Cardiac muscle cell (in vitro differentiated cells and primary cell): Measurements from ENCODE around the gene DNM3. TPM values are rescaled to one million over a fixed set of nuclear protein-coding genes. Genes with fewer than 3 reads are reported as not detected.

Experiments
- DNase-seq, 2 donors: peaks; one replicate each; pipeline versions ENCODE4 v3.0.0 to v3.0.0-alpha.2; 2010 to 2017; ENCODE audit warnings: low read depth in 1 of 2, low spot score in 1 of 2
- H3K27ac ChIP-seq: fragments of 200-600 bp; sonication (generic); 2 replicates; pipeline ENCODE4 v1.5.1; 2016
- H3K27me3 ChIP-seq: fragments of 200-600 bp; sonication (generic); 2 replicates; pipeline ENCODE4 v1.6.0; 2016; ENCODE audit warnings: control low read depth
- H3K36me3 ChIP-seq: fragments of 200-600 bp; sonication (generic); 2 replicates; pipeline ENCODE4 v1.5.1; 2016; ENCODE audit warnings: control low read depth
- H3K4me1 ChIP-seq: fragments of 200-600 bp; sonication (generic); 2 replicates; pipeline ENCODE4 v1.8.1; 2017; ENCODE audit warnings: low read depth, mild to moderate bottlenecking, mixed run types
- H3K4me3 ChIP-seq: fragments of 200-600 bp; sonication (generic); 2 replicates; pipeline ENCODE4 v1.5.1; 2016; ENCODE audit warnings: mild to moderate bottlenecking
- H3K9me3 ChIP-seq: fragments of 200-600 bp; sonication (generic); 2 replicates; pipeline ENCODE4 v1.5.1; 2017; ENCODE audit warnings: low read depth, mild to moderate bottlenecking, control low read depth
- polyA plus RNA-seq: library from polyadenylated mRNA; unstranded; fragments of >200 nt; fragmentation: Nextera tagmentation; extraction: Ambion mirVana; gene quantifications from 2 replicates; pipeline ENCODE4 v1.2.1, GENCODE V29; 2016
- total RNA-seq: library from RNA; depleted of rRNA; stranded (reverse); fragments of >200 nt; gene quantifications from 2 replicates; pipeline ENCODE4 v1.2.3, GENCODE V29; 2016
- TF ChIP-seq, protein P1 (sequence below): IDR thresholded peaks from 2 replicates; pipeline ENCODE4 v1.5.1; 2012; ENCODE audit warnings: low read depth, mild to moderate bottlenecking, low read length

Gene DNM3
- total and polyA plus RNA-seq, 2 experiments from 2014 or later, result 0.42 TPM; not detected in 1

DNA sequence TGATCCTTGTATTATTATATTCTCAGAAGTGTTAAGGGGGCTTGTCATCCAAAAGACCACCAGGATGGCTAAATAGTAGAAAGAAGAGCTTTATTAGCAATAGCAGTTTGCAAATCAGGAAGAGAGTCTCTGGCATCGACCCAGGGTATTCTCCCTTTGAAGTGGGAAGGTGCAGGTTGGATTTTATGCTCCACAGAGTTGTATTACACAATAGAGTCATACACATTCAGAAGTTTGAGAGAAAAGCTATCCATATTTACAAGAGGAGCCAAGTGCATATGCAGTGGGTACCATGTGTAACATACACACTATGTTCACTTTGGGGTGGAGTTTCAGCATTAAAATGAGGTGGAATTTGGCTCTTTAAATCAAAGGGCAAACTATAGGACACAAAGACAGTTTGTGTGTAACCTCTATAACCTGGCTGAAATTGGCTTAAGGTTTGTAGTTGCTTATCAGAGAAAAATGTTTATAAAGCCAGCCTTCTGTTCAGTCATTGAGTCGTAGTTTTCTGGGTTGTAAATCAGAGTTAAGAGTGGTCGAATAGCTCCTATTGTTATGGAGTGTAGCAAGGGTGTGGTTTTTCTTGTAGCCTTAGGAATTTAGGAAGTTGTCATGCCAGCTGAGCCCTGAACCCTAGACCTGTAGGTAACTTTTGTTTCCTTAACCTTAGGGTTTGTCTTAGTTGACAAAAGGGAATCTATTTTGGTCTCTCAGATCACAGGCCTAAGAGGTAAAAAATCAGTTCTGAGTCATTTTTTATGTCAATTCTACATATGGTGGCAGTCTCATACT lies 125.3 kb downstream of the DNM3 start:
- H3K4me3 ChIP-seq, result no peak overlapping the region

DNA sequence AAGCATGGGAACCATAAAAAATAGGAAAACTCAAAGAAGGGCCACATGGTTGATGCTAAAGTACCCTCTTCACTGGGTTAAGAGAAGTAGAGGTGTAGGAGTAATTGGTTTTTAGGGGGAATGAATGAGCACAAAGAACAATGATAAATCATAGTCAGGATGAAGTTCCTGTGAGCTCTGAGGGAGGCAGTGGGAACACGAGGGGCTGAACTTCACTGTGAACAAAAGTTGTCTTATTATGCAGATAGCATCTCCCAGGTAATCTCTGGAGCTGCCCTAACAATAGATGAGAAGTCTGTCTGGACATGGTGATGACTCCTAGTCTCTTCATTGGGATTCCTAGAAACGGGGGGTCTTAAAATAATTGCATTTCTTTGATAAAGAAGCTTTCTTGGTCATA lies 127.9 kb downstream of the DNM3 start:
- TF ChIP-seq, protein P1, sequence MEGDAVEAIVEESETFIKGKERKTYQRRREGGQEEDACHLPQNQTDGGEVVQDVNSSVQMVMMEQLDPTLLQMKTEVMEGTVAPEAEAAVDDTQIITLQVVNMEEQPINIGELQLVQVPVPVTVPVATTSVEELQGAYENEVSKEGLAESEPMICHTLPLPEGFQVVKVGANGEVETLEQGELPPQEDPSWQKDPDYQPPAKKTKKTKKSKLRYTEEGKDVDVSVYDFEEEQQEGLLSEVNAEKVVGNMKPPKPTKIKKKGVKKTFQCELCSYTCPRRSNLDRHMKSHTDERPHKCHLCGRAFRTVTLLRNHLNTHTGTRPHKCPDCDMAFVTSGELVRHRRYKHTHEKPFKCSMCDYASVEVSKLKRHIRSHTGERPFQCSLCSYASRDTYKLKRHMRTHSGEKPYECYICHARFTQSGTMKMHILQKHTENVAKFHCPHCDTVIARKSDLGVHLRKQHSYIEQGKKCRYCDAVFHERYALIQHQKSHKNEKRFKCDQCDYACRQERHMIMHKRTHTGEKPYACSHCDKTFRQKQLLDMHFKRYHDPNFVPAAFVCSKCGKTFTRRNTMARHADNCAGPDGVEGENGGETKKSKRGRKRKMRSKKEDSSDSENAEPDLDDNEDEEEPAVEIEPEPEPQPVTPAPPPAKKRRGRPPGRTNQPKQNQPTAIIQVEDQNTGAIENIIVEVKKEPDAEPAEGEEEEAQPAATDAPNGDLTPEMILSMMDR, result no peak
- no peak overlapping the region for H3K4me3 ChIP-seq
- no peak for DNase-seq
- no peak overlapping the region for H3K27ac ChIP-seq
- H3K36me3 ChIP-seq, result no peaks in the 10 kb centered on the region
- H3K27me3 ChIP-seq, result no peaks in the 10 kb centered on the region
- no peaks in the 10 kb centered on the region for H3K9me3 ChIP-seq
- H3K4me1 ChIP-seq, result no peaks in the 10 kb centered on the region

More for the DNA sequence above, 125.3 kb downstream of the DNM3 start:
- Histone ChIP-seq H3K36me3 (no peaks in the 10 kb centered on the region), H3K9me3 (no peaks in the 10 kb centered on the region), H3K27me3 (no peaks in the 10 kb centered on the region), H3K27ac (no peak overlapping the region), H3K4me1 (no peaks in the 10 kb centered on the region)
- TF ChIP-seq, protein P1, result no peak
- DNase-seq, result no peak

DNA sequence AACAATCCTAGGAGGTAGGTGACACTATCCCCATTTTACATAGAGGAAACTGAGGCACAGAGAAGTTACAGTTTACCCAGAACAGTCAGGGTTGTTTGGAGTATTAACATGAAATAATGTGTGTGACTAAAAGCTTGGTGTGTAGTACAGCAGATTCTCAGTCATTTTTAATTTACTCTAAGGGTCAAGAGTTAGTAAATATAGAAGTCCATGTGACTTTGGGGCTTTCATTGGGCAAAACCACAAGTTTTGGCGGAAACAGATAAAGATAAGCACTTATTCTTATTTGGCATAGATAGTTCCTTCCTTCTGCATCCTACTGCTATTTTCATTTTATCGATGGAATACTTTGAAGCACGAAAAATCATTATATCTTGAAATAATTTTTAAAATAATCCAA lies 128.5 kb downstream of the DNM3 start:
- H3K36me3 ChIP-seq, result no peaks in the 10 kb centered on the region
- H3K27me3 ChIP-seq, result no peaks in the 10 kb centered on the region
- no peak overlapping the region for H3K4me3 ChIP-seq
- TF ChIP-seq, protein P1, result no peak
- H3K9me3 ChIP-seq, result no peaks in the 10 kb centered on the region
- DNase-seq, result no peak
- no peaks in the 10 kb centered on the region for H3K4me1 ChIP-seq
- H3K27ac ChIP-seq, result no peak overlapping the region

DNA sequence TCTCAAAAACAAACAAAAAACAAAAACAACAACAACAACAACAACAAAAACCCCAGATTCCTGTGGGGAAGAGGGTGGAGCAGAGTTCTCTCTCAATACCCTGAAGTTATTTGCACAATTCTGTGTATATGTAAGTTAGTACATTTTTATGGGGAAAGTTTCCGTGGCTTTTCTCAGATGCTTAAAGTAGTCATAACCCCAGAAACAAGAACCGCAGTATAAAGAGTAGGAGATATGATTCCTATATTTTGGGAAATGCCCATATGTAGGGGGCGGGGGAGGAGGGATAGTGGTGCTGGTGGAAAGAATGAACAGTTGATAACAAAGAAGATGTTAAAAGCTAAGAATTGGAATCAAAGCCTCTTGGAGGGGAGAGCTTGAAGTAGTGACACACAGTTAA lies 131.5 kb downstream of the DNM3 start:
- TF ChIP-seq, protein P1, result no peak
- H3K9me3 ChIP-seq, result no peaks in the 10 kb centered on the region

DNA sequence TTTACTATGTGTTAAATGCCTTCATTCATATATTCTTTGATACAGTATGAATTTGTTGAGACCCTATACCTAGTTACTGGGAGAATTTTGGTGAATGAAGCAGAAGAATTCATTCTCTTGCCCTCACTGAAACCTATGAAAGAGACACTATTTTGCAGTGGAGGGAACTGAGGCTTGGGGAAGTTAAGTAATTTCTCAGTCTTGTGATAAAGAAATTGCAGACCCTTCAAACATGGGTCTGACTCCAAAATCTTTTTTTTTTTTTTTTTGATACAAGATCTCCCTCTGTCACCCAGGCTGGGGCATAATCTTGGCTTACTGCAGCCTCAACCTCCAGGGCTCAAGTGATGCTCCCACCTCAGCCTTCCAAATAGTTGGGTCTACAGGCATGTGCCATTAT lies 132.1 kb downstream of the DNM3 start:
- Histone ChIP-seq H3K36me3 (no peaks in the 10 kb centered on the region), H3K9me3 (no peaks in the 10 kb centered on the region), H3K27ac (no peak overlapping the region), H3K27me3 (no peaks in the 10 kb centered on the region), H3K4me1 (no peaks in the 10 kb centered on the region), H3K4me3 (no peak overlapping the region)
- TF ChIP-seq, protein P1, result no peak
- no peak for DNase-seq

More for the DNA sequence above, 131.5 kb downstream of the DNM3 start:
- H3K27ac ChIP-seq, result no peak overlapping the region
- no peak for DNase-seq
- H3K4me1 ChIP-seq, result no peaks in the 10 kb centered on the region
- H3K27me3 ChIP-seq, result no peaks in the 10 kb centered on the region
- H3K4me3 ChIP-seq, result no peak overlapping the region
- no peaks in the 10 kb centered on the region for H3K36me3 ChIP-seq
